ENCODE results near the gene APOBEC3H.
A peak's percentile ranks its signal among the peaks of the same experiment; 100 is the strongest.

The APOBEC3H gene

DNA sequence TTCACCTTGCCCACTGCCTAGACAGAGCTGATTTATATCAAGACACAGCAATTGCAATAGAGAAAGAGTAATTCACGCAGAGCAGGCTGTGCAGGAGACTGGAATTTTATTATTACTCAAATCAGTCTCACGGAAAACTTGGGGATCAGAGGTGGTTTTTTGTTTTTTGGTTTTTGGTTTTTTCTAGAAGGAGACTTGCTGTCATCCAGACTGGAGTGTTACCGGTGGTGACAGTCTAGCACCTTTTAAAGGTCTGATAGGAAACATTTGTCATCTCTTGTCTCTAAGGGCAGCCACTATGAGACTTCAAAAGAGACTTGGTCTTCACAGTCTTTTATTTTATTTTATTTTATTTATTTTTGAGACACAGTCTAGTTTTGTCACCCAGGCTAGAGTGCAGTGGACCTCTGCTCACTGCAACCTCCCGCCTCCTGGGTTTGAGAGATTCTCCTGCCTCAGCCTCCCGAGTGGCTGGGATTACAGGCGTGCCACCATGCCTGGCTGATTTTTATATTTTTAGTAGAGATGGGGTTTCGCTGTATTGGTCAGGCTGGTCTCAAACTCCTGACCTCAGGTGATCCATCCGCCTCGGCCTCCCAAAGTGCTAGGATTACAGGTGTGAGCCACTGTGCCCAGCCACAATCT, 19.1 kb downstream of the APOBEC3H start:
- no peak overlapping the region for H3K27ac ChIP-seq
- TF ChIP-seq, protein P1, sequence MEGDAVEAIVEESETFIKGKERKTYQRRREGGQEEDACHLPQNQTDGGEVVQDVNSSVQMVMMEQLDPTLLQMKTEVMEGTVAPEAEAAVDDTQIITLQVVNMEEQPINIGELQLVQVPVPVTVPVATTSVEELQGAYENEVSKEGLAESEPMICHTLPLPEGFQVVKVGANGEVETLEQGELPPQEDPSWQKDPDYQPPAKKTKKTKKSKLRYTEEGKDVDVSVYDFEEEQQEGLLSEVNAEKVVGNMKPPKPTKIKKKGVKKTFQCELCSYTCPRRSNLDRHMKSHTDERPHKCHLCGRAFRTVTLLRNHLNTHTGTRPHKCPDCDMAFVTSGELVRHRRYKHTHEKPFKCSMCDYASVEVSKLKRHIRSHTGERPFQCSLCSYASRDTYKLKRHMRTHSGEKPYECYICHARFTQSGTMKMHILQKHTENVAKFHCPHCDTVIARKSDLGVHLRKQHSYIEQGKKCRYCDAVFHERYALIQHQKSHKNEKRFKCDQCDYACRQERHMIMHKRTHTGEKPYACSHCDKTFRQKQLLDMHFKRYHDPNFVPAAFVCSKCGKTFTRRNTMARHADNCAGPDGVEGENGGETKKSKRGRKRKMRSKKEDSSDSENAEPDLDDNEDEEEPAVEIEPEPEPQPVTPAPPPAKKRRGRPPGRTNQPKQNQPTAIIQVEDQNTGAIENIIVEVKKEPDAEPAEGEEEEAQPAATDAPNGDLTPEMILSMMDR (conservative IDR thresholded peaks at IDR 0.05): no peak

DNA sequence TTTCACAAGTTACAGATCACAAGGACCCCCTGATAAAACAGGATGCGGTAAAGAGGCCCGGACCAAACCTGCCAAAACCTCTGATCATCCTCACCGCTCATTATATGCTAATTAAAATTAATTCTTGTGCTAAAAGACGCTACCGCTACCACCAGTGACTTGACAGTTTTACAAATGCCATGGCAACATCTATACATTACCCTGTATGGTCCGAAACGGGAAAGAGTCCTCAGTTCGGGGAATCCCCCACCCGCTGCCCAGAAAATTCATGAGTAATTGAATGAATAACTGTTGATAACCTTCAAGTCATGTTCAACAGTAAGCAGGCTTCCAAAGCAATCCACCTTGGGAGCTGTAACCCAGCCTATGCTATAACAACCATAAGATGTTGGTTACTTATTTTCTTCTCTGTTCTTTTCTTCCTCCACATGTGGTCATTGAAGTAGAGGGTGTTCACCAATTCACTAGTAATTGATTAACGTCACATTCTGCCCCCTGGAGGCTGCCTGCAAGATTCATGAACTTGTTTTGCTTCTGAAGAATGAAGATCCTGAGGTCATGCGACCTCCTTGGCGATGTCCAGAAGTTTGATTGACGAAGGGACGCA, 20.6 kb downstream of the APOBEC3H start:
- TF ChIP-seq, protein P1 (conservative IDR thresholded peaks at IDR 0.05): peak; percentile 57
- H3K27ac ChIP-seq: no peak overlapping the region

DNA sequence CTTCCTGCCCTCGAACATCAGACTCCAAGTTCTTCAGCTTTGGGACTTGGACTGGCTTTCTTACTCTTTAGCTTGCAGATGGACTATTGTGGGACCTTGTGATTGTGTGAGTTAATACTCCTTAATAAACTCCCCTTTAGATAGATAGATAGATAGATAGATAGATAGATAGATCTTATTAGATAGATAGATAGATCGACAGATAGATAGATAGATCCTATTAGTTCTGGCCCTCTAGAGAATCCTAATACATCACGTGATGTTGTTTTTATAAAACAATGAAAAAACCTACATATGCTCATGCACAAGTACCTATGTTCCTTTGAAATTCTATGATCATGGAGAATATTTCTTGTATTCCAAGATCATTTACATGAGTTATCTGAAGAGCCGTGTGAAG, 23.9 kb downstream of the APOBEC3H start:
- no peak overlapping the region for H3K27ac ChIP-seq

DNA sequence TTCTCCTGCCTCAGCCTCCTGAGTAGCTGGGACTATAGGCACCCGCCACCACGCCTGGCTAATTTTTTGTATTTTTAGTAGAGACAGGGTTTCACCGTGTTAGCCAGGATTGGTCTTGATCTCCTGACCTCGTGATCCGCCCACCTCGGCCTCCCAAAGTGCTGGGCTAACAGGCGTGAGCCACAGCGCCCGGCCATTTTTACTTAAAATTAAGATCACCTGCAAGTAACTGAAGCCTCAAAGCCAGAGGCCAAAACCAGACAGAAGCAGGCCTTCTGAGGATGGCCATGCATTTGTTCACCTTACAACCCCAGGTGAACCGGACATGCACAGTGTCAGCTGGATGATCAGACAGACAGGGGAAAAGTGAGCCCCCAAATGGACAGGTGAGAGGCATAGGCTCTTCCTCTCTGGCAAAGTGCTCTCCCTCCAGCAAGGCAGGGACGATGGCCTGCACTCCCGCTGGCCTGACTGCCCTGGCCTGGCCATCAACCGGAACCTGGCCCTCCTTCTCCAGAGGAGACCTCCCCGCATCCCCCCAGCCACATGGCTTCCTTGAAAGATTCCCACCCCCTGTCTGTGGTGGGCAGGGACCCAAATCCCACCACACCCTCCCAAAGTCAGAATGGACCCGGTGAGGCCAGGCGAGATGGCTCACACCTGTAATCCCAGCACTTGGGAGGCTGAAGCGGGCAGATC, 25.9 kb downstream of the APOBEC3H start:
- TF ChIP-seq, protein P1 (conservative IDR thresholded peaks at IDR 0.05): no peak
- H3K27ac ChIP-seq: no peak overlapping the region

More for the DNA sequence above, 23.9 kb downstream of the APOBEC3H start:
- TF ChIP-seq, protein P1 (conservative IDR thresholded peaks at IDR 0.05): no peak

DNA sequence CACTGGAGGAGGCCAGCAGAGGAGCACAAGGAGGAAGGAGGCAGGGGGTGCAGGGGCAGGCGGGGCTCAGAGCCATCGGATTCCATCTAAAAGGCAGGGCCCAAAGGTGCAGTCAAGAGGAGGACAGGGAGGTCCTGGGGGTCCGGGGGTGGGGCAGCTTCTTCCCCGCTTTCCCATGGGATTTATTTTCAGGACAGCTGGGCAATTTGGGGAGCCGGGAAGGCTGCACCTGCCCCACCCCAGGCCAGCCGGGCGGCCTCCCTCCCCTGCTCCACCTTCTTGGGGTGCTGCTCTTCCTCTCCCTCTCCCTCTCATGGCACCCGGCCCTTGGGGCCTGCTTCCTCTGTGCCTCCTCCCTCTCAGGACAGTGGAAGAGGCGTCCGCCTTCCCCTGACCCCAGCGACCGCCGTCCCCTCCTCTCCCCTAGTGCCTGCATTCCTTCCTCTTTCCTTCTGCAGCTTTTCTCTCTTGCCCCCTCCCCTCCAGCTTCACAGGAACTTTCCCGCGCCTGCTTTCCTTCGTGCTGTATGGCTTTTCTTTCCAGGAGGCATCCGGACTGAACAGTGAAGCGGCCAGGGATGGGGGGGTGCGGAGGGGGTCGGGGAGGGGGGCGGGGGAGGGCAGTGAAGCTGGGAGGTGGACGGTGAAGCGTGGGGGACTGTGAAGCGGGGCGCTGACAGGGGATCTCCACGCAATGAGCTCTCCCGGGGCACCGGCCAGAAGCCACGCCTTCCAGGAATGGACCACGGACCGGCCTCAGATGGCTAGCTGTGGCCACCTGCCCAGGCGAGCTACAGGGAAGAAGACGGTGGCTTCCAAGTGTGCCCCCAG, 26.9 kb downstream of the APOBEC3H start:
- no peak overlapping the region for H3K27ac ChIP-seq
- TF ChIP-seq, protein P1 (conservative IDR thresholded peaks at IDR 0.05): no peak

DNA sequence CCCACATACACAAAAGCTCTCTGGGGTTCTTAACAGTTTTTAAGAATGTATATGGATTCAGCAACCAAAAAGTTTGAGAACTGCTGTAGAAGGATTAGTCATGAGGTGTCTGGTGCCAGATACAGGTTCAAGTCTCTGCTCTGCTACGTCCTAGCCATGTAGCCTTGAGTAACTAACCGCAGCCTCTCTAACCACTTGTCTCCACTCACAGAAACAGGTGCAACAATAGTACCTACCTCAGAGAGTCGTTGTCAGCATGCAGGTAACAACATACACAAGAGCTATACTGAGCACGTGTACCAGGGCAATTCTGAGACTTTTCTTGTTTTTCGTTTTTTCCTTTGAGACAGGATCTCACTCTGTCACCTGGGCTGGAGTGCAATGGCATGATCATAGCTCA, 28.6 kb downstream of the APOBEC3H start:
- TF ChIP-seq, protein P1 (conservative IDR thresholded peaks at IDR 0.05): no peak

DNA sequence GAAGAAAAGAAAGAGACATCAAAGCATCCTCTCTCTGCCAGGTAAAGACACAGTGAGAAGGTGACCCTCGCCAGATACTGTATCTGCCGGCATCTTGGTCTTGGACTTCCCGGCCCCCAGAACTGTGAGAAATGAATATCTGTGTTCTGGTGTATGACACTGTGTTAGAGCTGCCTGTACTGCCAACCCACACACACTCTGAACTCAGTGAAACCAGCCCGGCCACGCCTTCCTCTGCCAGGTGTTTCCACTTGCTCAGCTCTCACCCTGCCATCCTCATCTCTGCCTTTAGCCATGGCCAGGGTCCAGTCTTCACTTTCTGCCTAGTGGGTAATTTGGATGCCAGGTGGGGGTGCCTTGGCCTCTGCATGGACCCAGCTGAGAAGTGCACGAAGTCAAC, 31.5 kb downstream of the APOBEC3H start:
- no peak overlapping the region for H3K27ac ChIP-seq
- TF ChIP-seq, protein P1 (conservative IDR thresholded peaks at IDR 0.05): no peak

More for the DNA sequence above, 28.6 kb downstream of the APOBEC3H start:
- no peak overlapping the region for H3K27ac ChIP-seq

All from VCaP (cell line).